ENCODE data around the gene B4GALNT1.
"Not testable (repeated sequence)": the region's sequence is repeated elsewhere in the genome, so short reads cannot be mapped to it uniquely, and the experiment has no call there.

B4GALNT1 gene

DNA sequence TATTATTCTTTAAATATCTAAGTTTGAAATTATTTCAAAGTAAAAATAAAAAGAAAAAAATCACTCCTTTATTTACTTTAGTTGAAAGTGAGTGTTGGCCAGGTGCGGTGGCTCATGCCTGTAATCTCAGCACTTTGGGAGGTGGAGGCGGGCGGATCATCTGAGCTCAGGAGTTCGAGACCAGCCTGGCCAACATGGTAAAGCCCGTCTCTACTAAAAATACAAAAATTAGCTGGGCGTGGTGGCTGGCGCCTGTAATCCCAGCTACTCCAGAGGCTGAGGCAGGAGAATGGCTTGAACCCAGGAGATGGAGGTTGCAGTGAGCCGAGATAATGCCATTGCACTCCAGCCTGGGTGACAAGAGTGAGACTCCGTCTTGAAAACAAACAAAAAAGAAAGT is 3.7 kb upstream of the B4GALNT1 start:
- not testable (repeated sequence) for FAIRE-seq

DNA sequence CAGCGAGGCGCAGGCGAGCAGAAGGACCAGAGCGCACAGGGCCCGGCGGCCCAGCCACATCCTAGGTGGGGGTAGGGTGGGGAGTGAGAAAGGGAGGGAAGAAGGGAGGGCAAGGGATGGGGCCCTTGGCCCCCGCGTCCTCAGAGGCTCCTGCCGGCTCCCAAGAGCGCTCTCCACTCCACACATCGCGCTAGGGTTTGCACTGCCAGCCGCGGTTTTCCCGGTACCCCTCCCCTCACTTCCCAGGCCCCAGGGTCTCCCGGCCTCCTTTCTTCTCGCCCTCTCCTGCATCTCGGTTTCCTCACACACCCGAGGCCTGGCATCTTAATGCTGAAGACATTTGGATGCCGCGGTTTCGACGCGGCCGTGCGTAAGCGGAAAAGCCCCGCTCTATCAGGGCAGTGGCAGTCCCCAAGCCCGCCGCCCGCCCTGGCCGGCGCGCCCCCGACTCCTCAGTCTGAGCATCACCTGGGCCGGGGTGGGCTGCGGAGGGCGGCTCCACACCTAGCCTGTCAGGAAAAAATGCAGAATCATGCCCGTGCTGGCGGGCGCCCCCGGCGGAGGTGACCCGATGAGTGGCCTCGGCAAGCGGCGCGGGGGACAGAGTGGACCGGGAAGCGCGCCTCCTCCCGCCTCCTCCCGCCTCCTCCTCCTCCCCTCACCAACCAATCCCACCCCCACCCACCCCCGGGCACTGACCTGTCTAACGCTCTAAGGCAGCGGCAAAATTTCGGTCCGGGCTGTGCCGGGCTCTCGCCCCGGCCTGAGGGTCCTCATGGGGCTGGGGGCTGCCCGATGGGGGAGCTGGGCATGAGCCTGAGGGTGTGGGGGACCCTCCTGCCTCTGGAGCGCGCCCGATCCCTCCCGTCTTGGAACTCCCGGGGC is 686 bp downstream of the B4GALNT1 start:
- no peak for FAIRE-seq

DNA sequence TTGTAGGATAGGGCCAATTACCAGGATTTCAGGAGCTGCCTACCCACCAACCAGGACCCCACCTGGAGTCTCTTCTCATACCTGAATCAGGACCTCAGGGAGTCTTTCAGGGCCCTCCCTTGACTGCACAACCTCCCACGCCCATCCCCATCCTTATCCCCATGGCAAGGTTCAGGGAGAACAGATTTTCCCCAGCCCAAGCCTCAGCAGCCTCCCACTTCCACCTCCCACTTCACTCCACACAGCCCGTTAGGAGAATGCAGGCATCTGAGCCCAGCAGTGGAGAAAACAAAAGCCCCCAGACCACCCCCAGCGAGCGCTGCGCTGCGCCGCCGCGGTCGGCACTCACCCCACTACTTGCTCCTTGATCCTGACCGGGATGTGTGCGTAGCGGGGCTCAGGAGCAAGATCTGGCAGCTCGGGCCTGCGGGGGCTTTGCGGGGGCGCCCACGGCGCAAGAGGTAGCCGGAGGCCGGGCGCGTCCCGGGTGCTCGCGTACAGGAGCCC is 1.4 kb downstream of the B4GALNT1 start:
- no peak for FAIRE-seq

DNA sequence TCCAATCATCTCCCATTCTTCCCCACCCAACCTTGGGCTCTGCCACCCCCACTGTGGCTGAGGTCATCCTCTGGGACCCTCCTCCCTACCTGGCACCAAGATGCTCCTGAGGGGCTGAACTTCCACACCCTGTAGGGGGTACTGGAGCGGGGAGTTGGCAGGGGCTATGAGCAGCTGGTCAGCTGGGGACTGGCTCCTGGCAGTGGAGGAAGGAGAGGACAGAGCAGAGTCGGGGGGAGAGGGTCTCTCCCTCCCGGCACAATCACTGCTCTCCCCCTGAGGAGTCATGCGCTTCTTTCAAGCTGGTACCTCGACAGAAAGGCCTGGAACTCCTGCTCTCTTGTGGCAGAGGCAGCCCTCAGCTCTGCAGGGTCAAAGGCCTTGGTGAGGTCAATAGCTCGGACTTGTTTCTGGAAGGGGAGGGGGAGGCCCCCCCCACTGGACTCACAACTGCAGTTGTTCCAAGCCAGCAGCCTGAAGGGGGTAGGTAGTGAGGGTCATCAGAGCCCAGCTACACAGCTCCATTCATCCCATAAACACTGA is 2.0 kb downstream of the B4GALNT1 start:
- FAIRE-seq: no peak

DNA sequence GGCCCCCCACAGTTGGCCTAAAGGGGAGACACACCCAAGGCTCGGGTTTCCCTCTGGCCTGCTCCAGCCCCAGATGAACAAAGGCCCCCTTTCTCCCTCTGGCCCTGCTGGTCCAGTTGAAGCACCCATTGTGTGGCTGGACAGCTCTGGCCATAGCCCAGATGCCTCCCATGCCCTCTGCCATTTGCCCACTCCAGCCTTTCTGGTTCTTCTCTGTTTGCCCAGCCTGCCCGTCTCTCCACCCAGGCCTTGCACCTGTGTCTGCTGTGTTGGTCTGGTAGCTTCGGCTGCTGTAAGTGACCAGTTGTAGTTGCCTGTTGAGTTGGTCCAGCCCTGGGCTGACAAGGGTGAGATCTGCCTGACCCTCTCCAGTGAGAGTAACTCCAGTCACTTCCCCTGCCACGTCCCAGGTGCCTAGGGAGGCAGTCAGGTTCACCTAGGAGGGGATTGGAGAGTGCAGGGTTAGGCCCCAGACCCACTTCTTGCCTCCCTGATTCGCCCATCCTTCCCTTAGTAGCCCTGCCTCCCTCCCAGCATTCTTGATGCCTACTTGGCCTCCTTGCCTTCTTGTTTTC is 3.0 kb downstream of the B4GALNT1 start:
- no peak for FAIRE-seq

DNA sequence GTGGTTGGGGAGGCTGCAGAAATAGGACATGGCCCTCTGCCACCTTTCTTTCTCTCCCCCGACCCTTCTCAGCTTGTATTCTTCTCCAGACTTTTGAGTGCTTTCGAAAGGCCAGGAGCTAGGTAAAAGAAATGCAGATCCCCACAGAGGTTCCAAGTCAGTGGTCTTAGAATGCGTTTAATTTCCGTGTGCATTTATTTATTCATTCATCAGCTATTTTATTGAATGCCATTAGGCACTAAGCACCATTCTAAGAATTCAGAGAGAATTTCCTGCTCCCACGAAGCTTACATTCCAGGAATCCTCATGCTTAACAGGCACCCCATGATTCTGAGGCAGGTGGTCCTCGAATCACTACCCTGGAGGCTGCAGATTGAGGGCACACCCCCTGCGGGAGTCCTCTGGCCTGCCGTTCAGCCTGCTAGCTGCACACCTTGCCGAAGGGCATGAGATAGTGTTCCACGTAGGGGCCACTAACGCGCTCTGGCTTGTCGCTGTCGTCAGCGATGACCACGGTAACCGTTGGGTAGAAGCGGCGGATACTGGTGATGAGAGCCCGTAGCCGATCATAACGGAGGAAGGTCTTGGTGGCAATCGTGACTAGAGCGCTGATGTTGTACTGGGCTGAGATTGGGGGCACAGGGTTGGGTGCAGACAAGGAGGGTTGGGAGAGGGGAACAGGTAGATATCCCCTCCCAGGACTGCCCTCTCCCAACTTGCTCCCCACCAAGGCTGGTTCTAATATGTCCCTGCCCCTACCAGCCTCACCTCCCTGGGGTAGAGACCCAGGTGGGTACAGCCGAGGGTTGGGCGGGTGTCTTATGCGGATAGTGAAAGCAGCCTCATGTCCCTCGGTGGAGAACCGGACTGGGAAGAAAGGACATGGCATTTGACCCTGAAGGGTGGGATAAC is 4.5 kb downstream of the B4GALNT1 start:
- FAIRE-seq: no peak

DNA sequence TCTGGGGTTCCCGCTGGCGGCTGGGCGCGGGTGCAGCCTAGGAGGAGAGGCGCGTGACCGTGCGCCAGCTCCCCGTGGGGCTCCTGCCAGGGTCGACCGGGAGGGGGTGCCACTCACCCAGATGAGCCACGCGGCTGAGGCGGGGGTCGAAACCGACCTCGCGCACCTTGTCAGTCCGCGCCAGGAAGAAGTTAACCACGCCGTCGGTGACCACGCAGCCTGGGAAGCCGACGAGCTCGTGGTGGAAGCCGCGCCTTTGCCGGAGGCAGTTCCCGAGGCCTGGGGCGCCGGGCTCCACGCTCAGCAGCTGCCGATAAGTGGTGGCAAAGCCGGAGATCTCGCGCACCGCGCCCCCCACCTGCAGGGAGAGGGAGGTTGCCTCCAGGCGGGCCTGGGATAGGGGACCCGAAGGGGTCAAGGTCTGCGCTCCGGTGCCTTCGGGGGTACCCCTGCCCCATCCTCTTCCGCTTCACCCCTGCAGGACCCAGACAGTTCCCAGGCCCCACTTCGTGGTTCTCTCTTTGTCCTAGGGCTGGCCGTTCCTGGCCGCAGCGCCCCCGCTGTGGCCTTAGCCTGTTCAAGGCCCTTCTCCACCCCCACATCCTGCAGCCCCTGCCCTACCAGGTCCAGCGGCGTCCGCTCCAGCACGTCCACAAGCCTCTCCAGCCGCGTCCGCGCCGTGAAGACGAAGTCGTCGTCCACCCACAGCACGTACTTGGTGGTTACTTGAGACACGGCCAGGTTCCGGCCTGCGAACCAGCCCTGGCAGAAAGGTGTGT is 5.3 kb downstream of the B4GALNT1 start:
- no peak for FAIRE-seq

DNA sequence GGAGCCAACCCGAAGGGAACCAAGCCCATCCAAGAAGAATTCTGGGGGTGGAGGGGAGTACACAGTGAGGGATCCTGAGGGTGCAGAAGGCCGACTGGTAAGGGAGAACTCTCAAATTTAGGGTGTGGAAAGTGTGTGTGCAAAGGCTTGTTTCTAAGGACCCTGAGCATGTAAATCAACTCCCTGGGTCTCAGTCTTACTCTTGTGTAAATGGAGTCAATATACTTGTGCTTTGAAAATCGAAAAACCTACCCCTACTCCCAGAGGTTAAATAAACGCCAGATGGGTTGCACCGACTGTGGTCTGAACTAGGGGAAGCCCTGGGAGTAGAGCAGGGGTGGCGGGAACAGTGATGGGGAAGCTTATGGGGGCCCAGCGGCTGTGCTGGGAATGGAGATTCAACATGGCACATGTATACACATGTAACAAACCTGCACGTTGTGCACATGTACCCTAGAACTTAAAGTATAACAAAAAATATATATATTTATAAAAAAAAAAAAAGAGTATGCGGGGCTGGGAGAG is 6.0 kb downstream of the B4GALNT1 start:
- FAIRE-seq: no peak

DNA sequence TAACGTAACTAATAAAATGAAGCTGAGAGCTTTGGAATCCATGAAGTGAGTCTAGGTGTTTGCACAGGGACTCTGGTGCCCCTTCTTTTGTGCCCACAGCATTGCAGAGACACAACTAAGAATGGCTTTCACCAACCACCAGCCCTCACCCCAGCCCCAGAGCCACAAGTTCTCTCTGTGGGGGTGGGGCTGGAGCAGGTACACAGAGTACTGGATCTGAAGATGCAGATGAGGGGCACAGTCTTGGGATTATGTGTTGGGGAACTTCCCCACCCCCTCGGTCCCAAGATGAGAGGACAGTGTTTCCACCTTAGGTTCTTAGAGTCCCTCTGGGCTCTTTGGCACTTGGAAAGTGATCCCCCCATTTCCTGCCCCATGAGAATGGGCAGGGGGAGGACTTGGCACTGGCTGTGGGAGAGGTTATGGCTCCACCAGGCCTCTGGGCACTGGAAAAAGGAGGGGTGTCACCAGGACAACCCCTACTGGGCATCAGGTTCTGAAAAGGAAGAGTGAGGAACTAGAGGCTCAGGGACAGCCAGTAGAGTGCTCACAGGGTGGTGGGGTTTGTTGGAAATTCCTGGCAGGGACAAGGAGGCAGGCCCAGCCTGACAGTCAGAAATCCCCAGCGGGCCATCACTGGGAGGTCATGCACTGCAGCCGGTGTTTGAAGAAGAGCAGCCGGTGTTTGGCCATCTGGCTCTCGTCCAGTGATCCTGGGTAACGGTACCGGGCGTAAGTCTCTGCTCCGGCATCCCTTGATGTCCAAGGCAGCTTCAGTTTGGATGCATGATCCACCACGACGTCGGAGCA is 6.7 kb downstream of the B4GALNT1 start:
- no peak for FAIRE-seq

DNA sequence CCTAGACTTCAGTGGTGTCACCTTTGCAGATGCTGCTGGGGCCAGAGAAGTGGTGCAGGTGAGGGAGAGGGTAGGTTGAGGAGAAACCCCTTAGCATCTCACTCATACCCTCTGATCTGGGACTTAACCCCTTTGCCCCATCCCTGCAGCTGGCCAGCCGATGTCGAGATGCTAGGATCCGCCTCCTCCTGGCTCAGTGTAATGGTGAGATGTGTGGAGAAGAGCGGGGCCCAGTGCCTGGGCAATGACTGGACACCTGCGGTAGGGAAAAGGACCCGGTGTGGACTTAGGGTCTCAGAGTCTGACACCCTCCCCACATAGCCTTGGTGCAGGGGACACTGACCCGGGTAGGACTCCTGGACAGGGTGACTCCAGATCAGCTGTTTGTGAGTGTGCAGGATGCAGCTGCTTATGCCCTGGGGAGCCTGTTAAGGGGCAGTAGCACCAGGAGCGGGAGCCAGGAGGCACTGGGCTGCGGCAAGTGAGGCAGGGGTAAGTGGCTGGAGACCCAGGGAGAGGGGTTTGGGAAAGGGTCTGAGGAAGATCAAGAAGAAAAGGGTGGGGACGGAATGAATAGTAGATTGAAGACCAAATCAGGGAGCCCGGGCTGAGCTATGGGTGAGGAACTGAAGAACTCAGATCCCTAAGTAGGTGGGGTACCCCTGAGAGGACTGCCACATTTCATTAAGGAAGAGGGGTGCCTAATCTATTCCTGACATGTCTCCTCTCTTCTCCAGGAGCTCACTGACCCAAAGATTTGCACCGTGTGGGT is 7.6 kb downstream of the B4GALNT1 start:
- no peak for FAIRE-seq

DNA sequence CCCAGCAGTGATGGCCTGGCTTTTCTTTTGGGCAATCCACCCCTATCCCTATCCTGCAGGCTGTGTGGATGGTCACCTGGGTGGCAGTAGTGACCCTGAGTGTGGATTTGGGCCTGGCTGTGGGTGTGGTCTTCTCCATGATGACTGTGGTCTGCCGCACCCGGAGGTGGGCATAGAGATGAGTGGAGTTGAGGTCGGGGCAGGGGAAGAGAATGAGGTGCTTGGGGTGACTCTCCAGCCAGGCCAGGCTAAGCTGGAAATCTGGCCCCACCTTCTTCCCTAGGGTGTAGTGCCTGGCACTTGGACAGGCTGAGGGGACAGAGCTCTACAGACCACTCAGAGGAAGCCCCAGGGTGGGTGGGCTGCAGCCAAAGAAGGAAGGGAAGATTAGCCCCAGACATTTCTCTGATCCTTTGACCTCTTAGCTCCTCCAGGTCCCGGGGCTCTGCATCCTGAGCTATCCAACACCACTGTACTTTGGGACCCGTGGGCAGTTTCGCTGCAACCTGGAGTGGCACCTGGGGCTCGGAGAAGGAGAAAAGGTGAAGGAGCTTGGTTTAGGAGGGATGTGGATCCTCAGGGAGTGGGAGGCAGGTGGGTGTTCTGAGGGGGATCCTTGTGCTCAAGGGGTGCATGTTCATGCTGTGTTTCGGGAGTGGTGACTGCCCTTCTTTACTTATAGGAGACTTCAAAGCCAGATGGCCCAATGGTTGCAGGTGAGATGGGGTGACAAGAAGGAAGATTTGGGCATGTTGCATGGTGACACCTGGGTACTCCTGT is 8.4 kb downstream of the B4GALNT1 start:
- no peak for FAIRE-seq

DNA sequence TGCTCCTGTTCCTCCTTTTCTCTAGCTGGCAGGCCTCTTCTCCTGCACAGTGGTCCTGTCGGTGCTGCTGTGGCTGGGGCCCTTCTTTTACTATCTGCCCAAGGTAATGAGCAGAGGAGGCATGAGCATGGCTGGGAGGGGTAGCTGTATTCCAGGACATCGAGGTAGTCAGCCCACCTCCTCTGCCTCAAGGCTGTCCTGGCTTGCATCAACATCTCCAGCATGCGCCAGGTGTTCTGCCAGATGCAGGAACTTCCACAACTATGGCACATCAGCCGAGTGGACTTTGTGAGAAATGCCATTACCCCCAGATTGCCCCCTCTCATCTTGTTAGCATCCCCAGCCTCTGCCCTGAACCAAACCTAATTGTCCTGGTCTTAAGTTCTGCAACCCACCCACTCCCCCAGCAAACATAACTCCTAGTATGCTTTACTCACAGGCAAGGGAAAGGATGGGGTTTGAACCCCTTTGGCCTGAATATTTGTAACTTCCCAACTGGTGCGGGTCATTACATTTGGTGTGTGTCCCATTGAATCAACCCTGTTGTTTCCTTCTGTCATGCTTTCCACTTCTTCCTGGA is 9.1 kb downstream of the B4GALNT1 start:
- FAIRE-seq: no peak

DNA sequence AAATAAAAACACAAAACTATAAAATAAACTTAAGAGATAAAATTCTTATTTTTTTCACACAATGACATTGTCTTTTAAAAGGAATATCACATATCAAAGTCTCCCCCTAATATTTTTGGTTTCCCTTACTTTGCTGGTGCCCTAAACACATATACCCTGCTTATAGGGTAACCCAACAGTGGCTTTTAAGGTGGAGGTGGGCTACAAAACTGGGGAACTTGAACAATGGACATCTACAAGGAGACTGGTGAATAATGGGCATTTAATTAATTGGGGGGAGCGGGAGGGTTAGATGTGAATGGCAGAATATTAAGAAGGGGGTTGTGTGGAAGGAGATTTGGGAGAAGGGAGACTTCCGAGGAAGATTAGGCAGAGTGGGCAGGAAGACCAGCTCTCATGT is 9.6 kb downstream of the B4GALNT1 start:
- no peak for FAIRE-seq

DNA sequence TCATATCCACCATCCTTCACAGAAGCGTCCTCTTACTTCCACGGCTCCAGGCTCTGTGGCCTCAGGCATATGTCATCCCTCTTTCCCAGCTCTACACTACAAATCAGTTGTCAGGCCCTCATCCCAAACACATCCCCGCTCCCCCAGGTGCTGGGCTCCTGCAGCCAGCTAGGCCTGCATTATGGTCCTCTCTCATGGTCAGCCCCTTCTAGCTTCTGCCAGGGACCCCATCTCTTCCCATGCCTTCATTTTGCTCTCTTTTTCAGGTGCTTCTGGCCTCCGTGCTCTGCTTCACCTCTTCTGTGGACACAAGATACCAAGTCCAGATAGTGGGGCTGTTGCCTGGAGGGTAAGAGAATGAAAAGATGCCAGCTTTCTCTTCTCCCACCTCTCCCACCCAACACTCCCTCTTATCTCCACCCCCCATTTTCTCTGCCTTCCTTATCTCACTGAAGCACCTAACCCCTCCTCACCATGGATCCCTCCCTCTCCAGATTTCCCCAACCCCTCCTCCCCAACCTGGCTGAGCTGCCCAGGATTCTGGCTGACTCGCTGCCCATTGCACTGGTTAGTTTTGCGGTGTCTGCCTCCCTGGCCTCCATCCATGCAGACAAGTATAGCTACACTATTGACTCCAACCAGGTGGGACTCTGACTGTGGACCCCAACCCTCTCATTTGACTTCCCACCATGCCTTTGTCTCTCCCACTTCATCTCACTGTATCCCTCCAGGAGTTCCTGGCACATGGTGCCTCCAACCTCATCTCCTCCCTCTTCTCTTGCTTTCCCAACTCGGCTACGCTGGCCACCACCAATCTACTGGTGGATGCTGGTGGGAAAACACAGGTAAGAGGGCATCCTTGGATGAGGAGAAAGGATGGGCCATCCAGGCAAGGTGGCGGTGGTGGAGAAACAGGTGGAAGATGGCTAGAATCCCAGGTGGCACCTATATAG is 10.4 kb downstream of the B4GALNT1 start:
- no peak for FAIRE-seq

DNA sequence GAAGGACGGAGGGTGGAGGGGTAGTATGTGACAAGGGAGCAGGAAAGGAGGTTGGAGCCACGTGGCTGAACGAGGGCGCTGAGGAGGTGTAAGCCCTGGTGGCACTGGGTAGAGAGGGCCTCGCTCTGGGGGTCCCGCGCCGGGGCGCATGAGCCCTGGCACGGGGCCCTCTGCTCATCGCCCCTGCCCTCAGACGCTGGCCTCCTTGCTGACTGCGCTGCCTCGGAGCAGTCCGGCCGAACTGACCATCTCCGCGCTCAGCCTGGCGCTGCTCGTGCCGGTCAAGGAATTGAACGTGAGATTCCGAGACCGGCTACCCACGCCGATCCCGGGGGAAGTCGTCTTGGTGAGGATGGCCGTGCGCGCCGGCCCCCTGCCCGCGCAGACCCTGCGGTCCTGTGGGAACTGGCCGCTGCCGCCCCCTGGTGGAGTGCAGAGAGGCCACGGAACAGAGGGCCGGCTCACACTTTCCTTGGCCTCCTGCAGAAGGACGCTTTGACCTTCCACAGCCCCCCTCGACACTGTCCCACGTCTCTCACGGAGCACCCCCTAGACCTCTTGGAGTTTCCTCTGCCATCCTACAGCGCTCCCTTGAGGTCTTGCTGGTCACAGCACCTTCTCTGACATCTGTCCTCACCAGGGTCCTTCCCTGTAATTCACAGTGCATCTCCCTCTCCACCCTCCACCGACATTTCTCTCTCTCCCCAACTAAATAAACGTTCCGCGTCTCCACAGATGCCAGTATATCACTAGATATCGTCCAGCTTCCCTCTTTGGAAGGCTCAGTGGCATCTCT is 11.3 kb downstream of the B4GALNT1 start:
- no peak for FAIRE-seq

DNA sequence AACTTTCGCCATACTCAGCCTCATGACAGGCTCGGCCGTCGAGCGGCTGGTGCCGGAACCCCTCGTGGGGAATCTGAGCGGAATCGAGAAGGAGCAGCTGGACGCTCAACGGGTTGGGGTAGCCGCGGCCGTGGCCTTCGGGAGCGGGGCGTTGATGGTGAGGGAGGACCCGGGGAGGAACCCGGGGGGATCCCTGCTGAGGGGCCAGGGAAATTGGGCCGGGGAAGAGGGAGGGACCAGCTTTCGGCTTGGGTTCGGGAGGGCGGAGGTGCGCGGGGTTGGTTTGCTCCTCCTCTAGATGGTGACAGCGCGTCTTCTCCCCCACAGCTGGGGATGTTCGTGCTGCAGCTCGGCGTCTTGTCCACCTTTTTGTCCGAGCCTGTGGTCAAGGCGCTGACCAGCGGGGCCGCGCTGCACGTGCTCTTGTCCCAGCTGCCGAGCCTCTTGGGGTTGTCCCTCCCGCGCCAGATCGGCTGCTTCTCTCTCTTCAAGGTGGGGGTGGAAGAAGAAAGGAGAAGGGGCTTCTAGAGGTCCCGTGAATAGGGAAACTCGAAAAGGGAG is 12.0 kb downstream of the B4GALNT1 start:
- no peak for FAIRE-seq

All from endometrium (tissue), 2 donors.